Esophagus squamous epithelium (tissue), 5 donors: Measurements from ENCODE around the gene KNSTRN. TPM values are rescaled to one million over a fixed set of nuclear protein-coding genes. Genes with fewer than 3 reads are reported as not detected.

Experiments used
- DNase-seq: peaks from one replicate; lab custom pipeline; 2025; lab: John Stamatoyannopoulos, UW
- H3K27ac ChIP-seq, 4 donors: fragments of 200-600 bp; sonication (generic); one replicate each; pipeline ENCODE4 v1.5.1; 2016 to 2019; ENCODE audit warnings: mild to moderate bottlenecking in 1 of 4
- H3K27me3 ChIP-seq, 4 donors: fragments of 200-600 bp; sonication (generic); 1 replicate in 3 of 4; 2 replicates in 1 of 4; pipeline versions ENCODE4 v1.5.1 to v1.6.0; 2017 to 2021; ENCODE audit warnings: antibody characterized with exemption in 1 of 4
- H3K36me3 ChIP-seq, 3 donors: fragments of 200-600 bp; sonication (generic); one replicate each; pipeline ENCODE4 v1.5.1; 2016 to 2019
- H3K4me1 ChIP-seq, 3 donors: fragments of 200-600 bp; sonication (generic); one replicate each; pipeline ENCODE4 v1.5.1; 2017 to 2019
- H3K4me3 ChIP-seq, 4 donors: fragments of 200-600 bp; sonication (generic); 1 replicate in 3 of 4; 2 replicates in 1 of 4; pipeline ENCODE4 v1.5.1; 2016 to 2019; ENCODE audit warnings: mild to moderate bottlenecking in 2 of 4, moderate library complexity in 1 of 4
- H3K9me3 ChIP-seq, 3 donors: fragments of 200-600 bp; sonication (generic); one replicate each; pipeline ENCODE4 v1.5.1; 2016 to 2019
- POLR2A ChIP-seq, 4 donors: fragments of 450-650 bp; IDR thresholded peaks; one replicate each; pipeline ENCODE4 v1.6.1; 2017; ENCODE audit warnings: antibody characterized with exemption in 4 of 4, mild to moderate bottlenecking in 4 of 4, moderate library complexity in 3 of 4
- WGBS, 2 donors: methylation state at CpG; one replicate each; pipeline ENCODE4 v1.1.5; 2018; 5-methylcytosine and 5-hydroxymethylcytosine counted together
- intact Hi-C: fragments of 100-400 bp; cut with DNase I; formaldehyde crosslinking; loops from one replicate; pipeline ENCODE4 v1.15.0; 2022
- total RNA-seq, 4 donors: library from RNA; depleted of rRNA; stranded (reverse); fragments of >200 nt; gene quantifications; one replicate each; pipeline ENCODE4 v1.1.0, GENCODE V29; 2016
- TF ChIP-seq, protein P1 (sequence below), 6 experiments: fragments of 450-650 bp in 4 of 6; fragments of 200-600 bp in 2 of 6; sonication (generic) in 2 of 6; IDR thresholded peaks; one replicate each; pipeline ENCODE4 v1.5.1; 2016 to 2019; ENCODE audit warnings: antibody characterized with exemption in 6 of 6, mild to moderate bottlenecking in 4 of 6, moderate library complexity in 4 of 6
- donor health status: DM: yes; HTN: yes; CAD: no.

KNSTRN gene
- total RNA-seq, 4 donors from 2014 or later: 11.3 to 22.0 (median 17.3) TPM

DNA sequence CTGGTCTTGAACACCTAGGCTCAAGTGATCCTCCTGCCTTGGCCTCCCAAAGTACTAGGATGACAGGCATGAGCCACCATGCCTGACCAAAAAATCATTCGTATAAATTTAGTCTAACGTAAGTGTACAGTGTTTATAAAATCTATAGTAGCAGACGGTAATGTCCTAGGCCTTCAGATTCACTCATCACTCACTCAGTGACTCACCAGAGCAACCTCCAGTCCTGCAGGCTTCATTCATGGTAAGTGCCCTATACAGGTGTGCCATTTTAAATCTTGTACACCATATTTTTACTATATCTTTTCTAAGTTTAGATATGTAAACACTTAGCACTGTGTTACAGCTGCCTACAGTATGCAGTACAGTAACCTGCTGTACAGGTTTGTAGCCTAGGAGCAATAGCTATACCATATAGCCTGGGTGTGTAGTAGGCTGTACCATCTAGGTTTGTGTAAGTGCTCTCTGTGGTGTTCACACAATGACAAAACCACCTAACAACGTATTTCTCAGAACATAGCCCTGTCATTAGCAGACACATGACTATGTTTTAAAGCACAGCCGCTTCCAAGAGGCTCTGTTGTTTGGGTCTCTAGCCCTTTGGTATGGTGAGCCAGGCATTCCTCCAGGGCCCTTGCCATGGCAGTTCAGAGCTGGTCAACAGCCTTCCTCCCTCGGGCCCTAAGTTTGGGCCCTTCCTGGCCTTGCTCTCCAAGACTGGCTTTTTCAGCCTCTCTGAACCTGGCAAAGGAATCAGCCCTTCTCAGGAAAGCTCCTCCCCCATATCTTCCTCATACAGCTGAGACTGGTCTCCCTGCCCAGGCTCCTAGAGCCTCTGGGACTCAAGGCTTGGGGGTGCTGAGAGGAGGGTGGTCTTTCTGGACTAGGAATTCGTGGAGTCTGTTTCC lies 39.9 kb upstream of the KNSTRN start:
- no peak for DNase-seq
- intact Hi-C loops: no loop called here
- Histone ChIP-seq H3K36me3 (peaks cover 0 to under 1% (median 0%) of the 10 kb centered on the region in 3 donors), H3K27me3 (no peaks in the 10 kb centered on the region), H3K27ac (peak overlapping the region; percentile 83 to 95 (median 90)), H3K4me3 (no peak overlapping the region), H3K4me1 (peaks cover 62 to 100% (median 68%) of the 10 kb centered on the region in 3 donors), H3K9me3 (no peaks in the 10 kb centered on the region)
- TF ChIP-seq, protein P1, sequence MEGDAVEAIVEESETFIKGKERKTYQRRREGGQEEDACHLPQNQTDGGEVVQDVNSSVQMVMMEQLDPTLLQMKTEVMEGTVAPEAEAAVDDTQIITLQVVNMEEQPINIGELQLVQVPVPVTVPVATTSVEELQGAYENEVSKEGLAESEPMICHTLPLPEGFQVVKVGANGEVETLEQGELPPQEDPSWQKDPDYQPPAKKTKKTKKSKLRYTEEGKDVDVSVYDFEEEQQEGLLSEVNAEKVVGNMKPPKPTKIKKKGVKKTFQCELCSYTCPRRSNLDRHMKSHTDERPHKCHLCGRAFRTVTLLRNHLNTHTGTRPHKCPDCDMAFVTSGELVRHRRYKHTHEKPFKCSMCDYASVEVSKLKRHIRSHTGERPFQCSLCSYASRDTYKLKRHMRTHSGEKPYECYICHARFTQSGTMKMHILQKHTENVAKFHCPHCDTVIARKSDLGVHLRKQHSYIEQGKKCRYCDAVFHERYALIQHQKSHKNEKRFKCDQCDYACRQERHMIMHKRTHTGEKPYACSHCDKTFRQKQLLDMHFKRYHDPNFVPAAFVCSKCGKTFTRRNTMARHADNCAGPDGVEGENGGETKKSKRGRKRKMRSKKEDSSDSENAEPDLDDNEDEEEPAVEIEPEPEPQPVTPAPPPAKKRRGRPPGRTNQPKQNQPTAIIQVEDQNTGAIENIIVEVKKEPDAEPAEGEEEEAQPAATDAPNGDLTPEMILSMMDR (IDR thresholded peaks at IDR 0.05): no peak
- TF ChIP-seq POLR2A (IDR thresholded peaks at IDR 0.05): no peak
- 49 to 50% methylated on average over 5 to 7 of the region's 7 CpGs for WGBS, 2 donors

DNA sequence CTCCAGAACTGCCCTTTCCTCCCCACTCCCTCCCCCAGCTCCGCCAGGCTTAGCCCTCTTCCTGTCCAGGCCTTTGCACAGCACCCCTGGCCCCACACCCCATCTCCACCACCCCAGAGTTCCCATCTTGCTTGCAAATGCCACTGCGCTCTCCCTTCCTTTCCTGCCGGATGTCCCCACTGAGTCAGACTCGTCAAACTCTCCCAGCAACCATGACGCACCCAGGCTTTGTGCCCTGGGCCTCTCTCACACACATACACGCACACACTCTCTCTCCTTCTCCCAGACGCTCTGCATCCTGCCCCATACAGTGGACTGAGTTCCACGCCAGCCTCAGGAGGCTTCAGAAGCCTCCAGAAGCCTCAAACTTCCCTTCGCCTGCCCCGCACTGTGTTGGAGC lies 39.0 kb upstream of the KNSTRN start:
- Histone ChIP-seq H3K9me3 (no peaks in the 10 kb centered on the region), H3K4me3 (no peak overlapping the region), H3K27ac (peak overlapping the region; percentile 83 to 95 (median 90)), H3K27me3 (no peaks in the 10 kb centered on the region), H3K4me1 (peaks cover 57 to 100% (median 59%) of the 10 kb centered on the region in 3 donors), H3K36me3 (no peaks in the 10 kb centered on the region)
- TF ChIP-seq POLR2A (IDR thresholded peaks at IDR 0.05): no peak
- TF ChIP-seq, protein P1 (IDR thresholded peaks at IDR 0.05): no peak
- WGBS, 2 donors: 47 to 59% methylated on average over 7 to 8 of the region's 10 CpGs
- DNase-seq: no peak
- intact Hi-C loops: no loop called here

DNA sequence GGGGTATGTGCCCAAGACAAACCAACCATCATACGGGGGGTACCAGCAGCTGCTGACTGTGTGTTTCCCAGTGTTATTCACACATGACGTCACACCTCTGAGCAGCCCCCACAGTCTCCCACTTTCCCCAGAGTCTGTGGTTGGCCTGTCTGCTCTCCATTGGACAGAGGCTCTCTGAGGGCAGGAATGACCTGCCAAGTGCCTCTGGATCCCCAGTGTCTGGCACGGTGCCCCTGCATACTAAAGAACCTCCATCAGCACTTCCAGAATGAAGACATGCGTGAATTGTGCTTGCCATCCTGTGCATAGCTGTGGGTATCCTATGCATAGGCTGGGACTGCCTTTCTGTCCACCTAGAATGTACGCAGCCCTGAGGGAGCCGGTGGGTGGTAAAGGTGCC lies 38.3 kb upstream of the KNSTRN start:
- WGBS, 2 donors: 10 to 17% methylated on average over 2 of the region's 6 CpGs
- intact Hi-C loops: no loop called here
- no peaks in the 10 kb centered on the region for H3K27me3 ChIP-seq
- peaks cover 50 to 100% (median 52%) of the 10 kb centered on the region in 3 donors for H3K4me1 ChIP-seq
- H3K9me3 ChIP-seq: no peaks in the 10 kb centered on the region
- H3K27ac ChIP-seq: peak overlapping the region; percentile 83 to 95 (median 90)
- H3K4me3 ChIP-seq: no peak overlapping the region
- H3K36me3 ChIP-seq: no peaks in the 10 kb centered on the region
- TF ChIP-seq, protein P1 (IDR thresholded peaks at IDR 0.05): no peak
- TF ChIP-seq POLR2A (IDR thresholded peaks at IDR 0.05): no peak
- DNase-seq: no peak

DNA sequence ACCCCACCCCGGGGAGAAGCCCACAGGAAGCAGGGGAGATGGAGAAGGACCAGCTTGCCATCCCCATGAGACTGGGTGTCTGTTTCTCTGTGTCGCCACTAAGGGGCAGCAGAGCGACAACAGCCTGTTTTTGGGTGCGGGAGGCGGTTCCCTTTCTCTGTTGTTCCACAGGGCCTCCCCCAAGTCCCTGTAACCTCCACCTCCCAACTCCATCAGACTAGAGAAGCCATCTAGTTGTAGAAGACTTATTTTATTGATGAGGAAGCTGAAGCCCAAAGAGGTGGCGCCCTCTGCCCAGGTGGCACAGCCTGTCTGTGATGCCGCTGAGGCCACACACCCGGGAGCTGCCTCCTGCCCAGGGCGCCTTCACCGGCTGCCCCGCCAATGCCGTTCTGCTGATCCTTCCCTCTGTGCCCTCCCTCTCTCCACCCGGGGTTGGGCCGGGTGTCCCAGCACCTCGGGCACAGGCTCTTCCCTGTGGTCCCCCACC lies 37.8 kb upstream of the KNSTRN start:
- no peak for DNase-seq
- 0% methylated on average over 1 to 2 of the region's 15 CpGs for WGBS, 2 donors

More for the DNA sequence above, 37.8 kb upstream of the KNSTRN start:
- H3K27me3 ChIP-seq: no peaks in the 10 kb centered on the region
- H3K27ac ChIP-seq: peak overlapping the region in 3 of 4 donors; percentile 59 to 95 (median 95)
- TF ChIP-seq, protein P1 (IDR thresholded peaks at IDR 0.05): peak; percentile 65 to 82 (median 75)
- no peak for TF ChIP-seq POLR2A (IDR thresholded peaks at IDR 0.05)
- no peak overlapping the region for H3K4me3 ChIP-seq
- no peaks in the 10 kb centered on the region for H3K36me3 ChIP-seq
- intact Hi-C loops: no loop called here
- peaks cover 45 to 96% (median 47%) of the 10 kb centered on the region in 3 donors for H3K4me1 ChIP-seq
- H3K9me3 ChIP-seq: no peaks in the 10 kb centered on the region
